ENCODE data around the gene APOBEC3C. TPM values are rescaled to one million over a fixed set of nuclear protein-coding genes. Genes with fewer than 3 reads are reported as not detected.
"Not testable (repeated sequence)": the region's sequence is repeated elsewhere in the genome, so short reads cannot be mapped to it uniquely, and the experiment has no call there.

The APOBEC3C gene
- total RNA-seq, 2 experiments from 2014 or later: 147 to 176 TPM

- H3K27me3 Mint-ChIP-seq; DNase-seq; CTCF ChIA-PET; H3K4me3 Mint-ChIP-seq; ATAC-seq; H3K9me3 Mint-ChIP-seq (ENCODE audit: low read depth): not testable (repeated sequence)
- Mint-ChIP-seq H3K36me3 (peaks cover 20% of the 10 kb centered on the region), H3K4me1 (peaks cover 15% of the 10 kb centered on the region), H3K27ac (peak overlapping the region; percentile 60)
These were observed 23.0 kb downstream of the APOBEC3C start for GRCh38 chr22:39037071-39037470.

DNA sequence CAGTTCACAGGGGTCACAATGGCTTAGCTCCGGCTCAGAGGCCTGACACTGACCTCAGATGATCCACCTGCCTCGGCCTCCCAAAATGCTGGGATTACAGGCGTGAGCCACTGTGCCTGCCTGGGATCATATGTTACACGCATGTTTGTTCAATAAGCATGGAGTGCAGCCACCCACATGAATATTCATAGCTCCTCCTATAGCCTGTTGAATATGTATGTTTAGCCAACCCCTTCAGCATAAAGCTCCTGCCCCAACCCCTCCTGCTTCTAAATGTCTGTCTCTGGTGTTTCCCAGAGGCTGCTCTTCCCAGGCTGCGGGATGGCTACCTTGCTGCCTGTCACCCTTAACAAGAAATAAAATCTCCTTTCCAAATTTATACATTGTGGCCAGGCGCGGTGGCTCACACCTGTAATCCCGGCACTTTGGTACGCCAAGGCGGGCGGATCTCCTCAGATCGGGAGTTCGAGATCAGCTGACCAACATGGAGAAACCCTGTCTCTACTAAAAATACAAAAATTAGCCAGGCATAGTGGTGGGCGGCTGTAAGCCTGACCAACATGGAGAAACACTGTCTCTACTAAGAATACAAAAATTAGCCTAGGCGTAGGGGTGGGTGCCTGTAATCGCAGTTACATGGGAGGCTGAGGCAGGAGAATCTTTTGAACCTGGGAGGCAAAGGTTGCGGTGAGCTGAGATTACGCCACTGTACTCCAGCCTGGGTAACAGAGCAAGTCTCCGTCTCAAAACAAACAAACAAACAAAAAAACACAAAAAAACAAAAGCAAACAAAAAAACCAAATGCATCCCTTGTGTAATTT is 25.5 kb downstream of the APOBEC3C start:
- DNase-seq (no peak), ATAC-seq (no peak)
- Mint-ChIP-seq H3K27ac (peak overlapping the region; percentile 78), H3K4me1 (peaks cover 30% of the 10 kb centered on the region), H3K27me3 (no peaks in the 10 kb centered on the region), H3K36me3 (peaks cover 14% of the 10 kb centered on the region), H3K4me3 (peak overlapping the region; percentile 71), H3K9me3 (ENCODE audit: low read depth) (no peaks in the 10 kb centered on the region)
- CTCF ChIA-PET: interaction anchor here (1.1 to 1.5 kb wide), 3 partner anchors 11 to 36 kb away, joined by 3 to 6 read pairs (median 4); no protein-coding TSS in a partner anchor

DNA sequence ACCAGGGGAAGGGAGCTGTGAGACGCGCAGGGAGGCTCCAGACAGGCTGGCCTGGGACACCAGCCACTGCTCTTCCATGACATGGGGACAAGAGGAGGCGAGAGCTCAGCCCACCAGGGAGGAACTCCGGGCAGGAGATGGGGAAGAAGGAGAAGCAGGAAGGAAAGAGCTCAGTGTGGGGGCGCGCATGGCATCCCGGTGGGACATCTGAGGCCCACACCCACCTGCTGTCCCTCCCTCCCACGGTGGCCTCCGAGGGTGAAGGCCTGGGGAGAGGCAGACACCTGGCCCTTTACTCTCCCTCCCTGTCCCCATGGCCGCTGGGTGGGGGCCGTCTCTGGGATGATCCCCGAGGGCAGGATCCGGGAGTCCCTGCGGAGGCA is 26.1 kb downstream of the APOBEC3C start:
- peak overlapping the region; percentile 71 for H3K4me3 Mint-ChIP-seq
- H3K4me1 Mint-ChIP-seq: peaks cover 30% of the 10 kb centered on the region
- CTCF ChIA-PET: interaction anchor here (1.1 to 1.5 kb wide), 3 partner anchors 11 to 37 kb away, joined by 3 to 6 read pairs (median 4); no protein-coding TSS in a partner anchor
- not testable (repeated sequence) for DNase-seq; H3K9me3 Mint-ChIP-seq (ENCODE audit: low read depth); ATAC-seq; H3K27me3 Mint-ChIP-seq
- H3K36me3 Mint-ChIP-seq: peaks cover 18% of the 10 kb centered on the region
- peak overlapping the region; percentile 78 for H3K27ac Mint-ChIP-seq

DNA sequence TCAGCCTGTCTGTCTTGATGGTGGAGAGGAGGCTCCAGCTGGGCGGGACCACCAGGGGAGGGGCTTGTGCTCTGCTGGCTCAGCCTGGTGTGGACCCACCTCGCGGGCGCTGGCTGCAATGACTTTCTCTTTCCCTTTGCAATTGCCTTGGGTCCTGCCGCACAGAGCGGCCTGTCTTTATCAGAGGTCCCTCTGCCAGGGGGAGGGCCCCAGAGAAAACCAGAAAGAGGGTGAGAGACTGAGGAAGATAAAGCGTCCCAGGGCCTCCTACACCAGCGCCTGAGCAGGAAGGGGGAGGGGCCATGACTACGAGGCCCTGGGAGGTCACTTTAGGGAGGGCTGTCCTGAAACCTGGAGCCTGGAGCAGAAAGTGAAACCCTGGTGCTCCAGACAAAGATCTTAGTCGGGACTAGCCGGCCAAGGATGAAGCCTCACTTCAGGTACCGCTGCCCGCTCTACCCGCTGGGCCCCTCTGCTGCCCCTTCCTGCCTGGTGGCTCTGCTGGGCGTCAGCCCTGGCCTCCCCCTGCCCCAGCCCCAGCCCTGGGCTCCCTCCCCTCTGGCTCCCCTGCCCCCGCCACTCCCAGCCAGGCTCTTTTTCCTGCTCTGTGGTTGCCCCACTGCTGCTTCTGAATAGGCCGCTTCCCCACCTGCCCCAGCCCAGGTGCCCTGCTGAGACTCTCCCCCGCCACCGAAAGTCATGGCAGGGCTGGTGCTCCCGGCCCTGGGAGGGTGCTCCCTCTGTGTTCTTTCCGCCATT is 26.7 kb downstream of the APOBEC3C start, which contains the start of gene APOBEC3F:
Gene APOBEC3F (plus strand): TSS at position 327 of the 759 bp plus-strand sequence. CDS start 97 bp downstream, at position 424.
- not testable (repeated sequence) for H3K27me3 Mint-ChIP-seq; H3K9me3 Mint-ChIP-seq (ENCODE audit: low read depth)
- Mint-ChIP-seq H3K36me3 (peaks cover 22% of the 10 kb centered on the region), H3K27ac (peak within 1 kb of the TSS; percentile 88), H3K4me3 (peak within 1 kb of the TSS; percentile 91), H3K4me1 (peaks cover 35% of the 10 kb centered on the region)
- CTCF ChIA-PET: interaction anchor here (1.1 to 1.5 kb wide), 3 partner anchors 12 to 37 kb away, joined by 3 to 6 read pairs (median 4); no protein-coding TSS in a partner anchor
- DNase-seq (peak; percentile 92), ATAC-seq (peak; percentile 98)

GRCh38 chr22:39041908-39042307 is 27.9 kb downstream of the APOBEC3C start:
- Mint-ChIP-seq H3K4me3 (peak overlapping the region; percentile 91), H3K36me3 (peaks cover 24% of the 10 kb centered on the region), H3K27ac (peak overlapping the region; percentile 88), H3K4me1 (peaks cover 35% of the 10 kb centered on the region), H3K27me3 (no peaks in the 10 kb centered on the region), H3K9me3 (ENCODE audit: low read depth) (no peaks in the 10 kb centered on the region)
- DNase-seq: no peak
- ATAC-seq: no peak
- CTCF ChIA-PET: interaction anchor here (0.8 to 1.0 kb wide), 2 partner anchors 29 to 36 kb away, joined by 3 read pairs; no protein-coding TSS in a partner anchor

DNA sequence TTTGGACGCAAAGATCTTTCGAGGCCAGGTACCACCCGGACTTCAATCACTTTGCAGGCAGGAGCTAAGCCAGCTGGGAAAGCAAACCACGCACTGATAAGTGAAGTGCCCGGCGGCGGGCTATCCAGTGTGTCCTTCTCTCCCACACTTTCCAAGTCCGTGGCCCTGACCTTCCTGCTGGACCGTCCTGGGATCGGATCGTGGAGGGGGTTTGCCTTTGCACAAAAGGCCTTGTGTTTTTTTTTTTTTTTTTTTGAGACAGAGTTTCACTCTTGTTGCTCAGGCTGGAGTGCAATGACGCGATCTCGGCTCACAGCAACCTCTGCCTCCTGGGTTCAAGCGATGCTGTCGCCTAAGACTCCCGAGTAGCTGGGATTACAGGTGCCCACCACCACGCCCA is 29.0 kb downstream of the APOBEC3C start:
- H3K4me1 Mint-ChIP-seq: peaks cover 34% of the 10 kb centered on the region
- not testable (repeated sequence) for H3K27me3 Mint-ChIP-seq; DNase-seq; H3K27ac Mint-ChIP-seq; H3K4me3 Mint-ChIP-seq; H3K9me3 Mint-ChIP-seq (ENCODE audit: low read depth); ATAC-seq
- CTCF ChIA-PET: interaction anchor here (0.7 kb wide), 1 partner anchor 54 kb away, joined by 3 read pairs; the partner anchor contains the start of gene APOBEC3H
- H3K36me3 Mint-ChIP-seq: peaks cover 27% of the 10 kb centered on the region

DNA sequence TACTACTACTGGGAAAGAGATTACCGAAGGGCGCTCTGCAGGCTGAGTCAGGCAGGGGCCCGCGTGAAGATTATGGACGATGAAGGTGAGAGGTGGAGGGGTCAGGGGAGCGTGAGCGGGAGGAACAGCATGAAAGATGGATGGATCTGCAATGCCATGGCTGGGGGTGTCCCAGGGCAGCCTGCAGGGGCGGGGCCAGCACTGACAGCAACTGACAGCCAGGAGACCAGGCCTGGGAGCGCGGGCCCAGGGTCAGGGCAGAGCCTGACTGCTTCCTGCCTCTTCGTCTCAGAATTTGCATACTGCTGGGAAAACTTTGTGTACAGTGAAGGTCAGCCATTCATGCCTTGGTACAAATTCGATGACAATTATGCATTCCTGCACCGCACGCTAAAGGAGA is 31.1 kb downstream of the APOBEC3C start:
- CTCF ChIA-PET; ATAC-seq; H3K27ac Mint-ChIP-seq; DNase-seq; H3K27me3 Mint-ChIP-seq; H3K4me3 Mint-ChIP-seq; H3K9me3 Mint-ChIP-seq (ENCODE audit: low read depth): not testable (repeated sequence)
- Mint-ChIP-seq H3K36me3 (peaks cover 27% of the 10 kb centered on the region), H3K4me1 (peaks cover 31% of the 10 kb centered on the region)

DNA sequence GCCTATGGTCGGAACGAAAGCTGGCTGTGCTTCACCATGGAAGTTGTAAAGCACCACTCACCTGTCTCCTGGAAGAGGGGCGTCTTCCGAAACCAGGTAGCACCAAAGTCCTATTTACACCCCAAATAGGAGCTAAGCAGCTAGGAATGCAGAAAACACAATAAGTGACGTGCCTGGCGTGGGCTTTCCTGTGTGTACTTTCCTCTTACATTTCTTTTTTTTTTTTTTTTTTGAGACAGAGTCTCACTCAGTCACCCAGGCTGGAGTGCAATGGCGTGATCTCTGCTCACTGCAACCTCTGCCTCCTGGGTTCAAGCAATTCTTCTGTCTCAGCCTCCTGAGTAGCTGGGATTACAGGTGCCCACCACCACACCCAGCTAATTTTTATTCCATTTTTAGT is 35.4 kb downstream of the APOBEC3C start:
- ATAC-seq; H3K27me3 Mint-ChIP-seq; H3K4me1 Mint-ChIP-seq; DNase-seq; H3K27ac Mint-ChIP-seq; H3K4me3 Mint-ChIP-seq; H3K9me3 Mint-ChIP-seq (ENCODE audit: low read depth): not testable (repeated sequence)
- CTCF ChIA-PET: interaction anchor here (0.7 to 1.4 kb wide), 2 partner anchors 74 to 178 kb away, joined by 3 read pairs; no protein-coding TSS in a partner anchor
- peaks cover 15% of the 10 kb centered on the region for H3K36me3 Mint-ChIP-seq

DNA sequence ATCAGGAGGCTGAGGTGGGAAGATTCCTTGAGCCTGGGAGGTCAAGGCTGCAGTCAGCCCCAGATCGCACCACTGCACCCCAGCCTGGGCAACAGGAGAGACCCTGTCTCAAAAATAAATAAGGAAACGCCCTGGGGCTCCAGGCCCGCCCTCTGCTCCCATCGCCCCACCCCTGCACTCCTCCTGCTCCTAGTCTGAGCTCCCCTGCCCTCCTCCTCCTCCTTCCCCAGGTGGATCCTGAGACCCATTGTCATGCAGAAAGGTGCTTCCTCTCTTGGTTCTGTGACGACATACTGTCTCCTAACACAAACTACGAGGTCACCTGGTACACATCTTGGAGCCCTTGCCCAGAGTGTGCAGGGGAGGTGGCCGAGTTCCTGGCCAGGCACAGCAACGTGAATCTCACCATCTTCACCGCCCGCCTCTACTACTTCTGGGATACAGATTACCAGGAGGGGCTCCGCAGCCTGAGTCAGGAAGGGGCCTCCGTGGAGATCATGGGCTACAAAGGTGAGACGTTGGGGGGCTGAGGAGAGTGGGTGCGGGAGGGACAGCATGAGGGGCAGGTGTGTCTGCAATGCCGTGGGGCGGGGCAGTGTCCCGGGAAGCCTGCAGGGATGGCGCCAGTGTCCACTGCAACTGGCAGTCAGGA is 37.9 kb downstream of the APOBEC3C start:
- CTCF ChIA-PET; ATAC-seq; H3K36me3 Mint-ChIP-seq; H3K4me1 Mint-ChIP-seq; H3K27ac Mint-ChIP-seq; H3K9me3 Mint-ChIP-seq (ENCODE audit: low read depth); DNase-seq; H3K27me3 Mint-ChIP-seq; H3K4me3 Mint-ChIP-seq: not testable (repeated sequence)

GRCh38 chr22:39055658-39056057 is 41.6 kb downstream of the APOBEC3C start:
- CTCF ChIA-PET: no interaction called here
- Mint-ChIP-seq H3K36me3 (peaks cover 6% of the 10 kb centered on the region), H3K4me1 (peaks cover under 1% of the 10 kb centered on the region), H3K9me3 (ENCODE audit: low read depth) (no peaks in the 10 kb centered on the region), H3K27me3 (no peaks in the 10 kb centered on the region), H3K27ac (no peak overlapping the region), H3K4me3 (no peak overlapping the region)
- no peak for ATAC-seq
- no peak for DNase-seq

- H3K4me1 Mint-ChIP-seq; H3K9me3 Mint-ChIP-seq (ENCODE audit: low read depth); H3K27me3 Mint-ChIP-seq; H3K4me3 Mint-ChIP-seq; H3K27ac Mint-ChIP-seq; H3K36me3 Mint-ChIP-seq; DNase-seq; ATAC-seq; CTCF ChIA-PET: not testable (repeated sequence)
These were observed 47.2 kb downstream of the APOBEC3C start for GRCh38 chr22:39061290-39061689.

DNA sequence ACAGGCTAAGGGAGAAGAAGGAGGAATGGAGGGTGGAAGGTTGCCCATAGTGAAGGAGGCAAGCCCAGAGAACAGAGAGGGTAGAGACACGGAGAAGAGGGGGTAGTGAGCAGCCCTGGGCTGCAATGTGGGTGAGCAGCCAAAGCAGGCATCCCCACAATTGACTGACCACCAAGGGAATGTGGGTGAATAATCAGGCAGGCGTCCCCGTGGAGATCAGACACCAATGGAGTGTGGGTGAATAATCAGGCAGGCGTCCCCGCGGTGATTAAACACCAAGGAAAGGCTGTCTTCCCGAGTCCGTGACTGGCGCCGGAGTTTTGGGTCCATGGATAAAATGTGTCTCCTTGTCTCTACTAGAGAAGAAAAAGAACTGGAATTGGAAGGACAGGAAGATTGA is 47.9 kb downstream of the APOBEC3C start:
- H3K27me3 Mint-ChIP-seq; H3K4me1 Mint-ChIP-seq; H3K4me3 Mint-ChIP-seq; H3K36me3 Mint-ChIP-seq; DNase-seq; H3K9me3 Mint-ChIP-seq (ENCODE audit: low read depth); H3K27ac Mint-ChIP-seq; CTCF ChIA-PET; ATAC-seq: not testable (repeated sequence)

DNA sequence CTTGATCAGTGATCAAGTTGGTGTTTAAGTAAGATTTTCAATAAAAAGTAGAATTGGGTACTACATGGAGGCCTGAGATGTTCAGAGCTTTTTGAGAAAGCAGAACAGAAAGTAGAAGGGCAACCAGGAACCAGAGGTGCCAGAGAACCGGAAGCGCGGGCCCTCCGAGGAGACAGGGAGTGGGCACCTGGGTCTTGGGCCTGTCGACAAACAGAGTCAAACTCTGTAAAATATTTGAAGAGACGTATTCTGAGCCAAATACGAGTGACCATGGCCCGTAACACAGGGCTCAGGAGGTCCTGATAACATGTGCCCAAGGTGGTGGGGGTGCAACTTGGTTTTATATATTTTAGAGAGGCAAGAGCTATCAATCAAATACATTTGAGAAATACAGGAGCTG is 49.8 kb downstream of the APOBEC3C start:
- not testable (repeated sequence) for H3K9me3 Mint-ChIP-seq (ENCODE audit: low read depth); H3K4me3 Mint-ChIP-seq; H3K27ac Mint-ChIP-seq; H3K4me1 Mint-ChIP-seq; H3K27me3 Mint-ChIP-seq; H3K36me3 Mint-ChIP-seq; ATAC-seq; DNase-seq
- CTCF ChIA-PET: interaction anchor here (1.8 kb wide), 1 partner anchor 194 kb away, joined by 6 read pairs; no protein-coding TSS in a partner anchor
